Measurements from ENCODE around the gene IGFALS.

GRCh38 chr16:1772908-1773702 is 20.4 kb downstream of the IGFALS start, which contains the start of gene MRPS34:
- TF ChIP-seq POLR2A (IDR thresholded peaks at IDR 0.05), result peak in 2 of 4 donors; percentile 24 to 63
- TF ChIP-seq, protein P1, sequence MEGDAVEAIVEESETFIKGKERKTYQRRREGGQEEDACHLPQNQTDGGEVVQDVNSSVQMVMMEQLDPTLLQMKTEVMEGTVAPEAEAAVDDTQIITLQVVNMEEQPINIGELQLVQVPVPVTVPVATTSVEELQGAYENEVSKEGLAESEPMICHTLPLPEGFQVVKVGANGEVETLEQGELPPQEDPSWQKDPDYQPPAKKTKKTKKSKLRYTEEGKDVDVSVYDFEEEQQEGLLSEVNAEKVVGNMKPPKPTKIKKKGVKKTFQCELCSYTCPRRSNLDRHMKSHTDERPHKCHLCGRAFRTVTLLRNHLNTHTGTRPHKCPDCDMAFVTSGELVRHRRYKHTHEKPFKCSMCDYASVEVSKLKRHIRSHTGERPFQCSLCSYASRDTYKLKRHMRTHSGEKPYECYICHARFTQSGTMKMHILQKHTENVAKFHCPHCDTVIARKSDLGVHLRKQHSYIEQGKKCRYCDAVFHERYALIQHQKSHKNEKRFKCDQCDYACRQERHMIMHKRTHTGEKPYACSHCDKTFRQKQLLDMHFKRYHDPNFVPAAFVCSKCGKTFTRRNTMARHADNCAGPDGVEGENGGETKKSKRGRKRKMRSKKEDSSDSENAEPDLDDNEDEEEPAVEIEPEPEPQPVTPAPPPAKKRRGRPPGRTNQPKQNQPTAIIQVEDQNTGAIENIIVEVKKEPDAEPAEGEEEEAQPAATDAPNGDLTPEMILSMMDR (IDR thresholded peaks at IDR 0.05), result peak; percentile 69 to 93 (median 78)

All from esophagus squamous epithelium (tissue), 4 donors.